ENCODE data around the gene SV2C. TPM values are rescaled to one million over a fixed set of nuclear protein-coding genes. Genes with fewer than 3 reads are reported as not detected.

Gene SV2C
- total RNA-seq, 2 experiments from 2014 or later, result 0.20 to 0.26 TPM

DNA sequence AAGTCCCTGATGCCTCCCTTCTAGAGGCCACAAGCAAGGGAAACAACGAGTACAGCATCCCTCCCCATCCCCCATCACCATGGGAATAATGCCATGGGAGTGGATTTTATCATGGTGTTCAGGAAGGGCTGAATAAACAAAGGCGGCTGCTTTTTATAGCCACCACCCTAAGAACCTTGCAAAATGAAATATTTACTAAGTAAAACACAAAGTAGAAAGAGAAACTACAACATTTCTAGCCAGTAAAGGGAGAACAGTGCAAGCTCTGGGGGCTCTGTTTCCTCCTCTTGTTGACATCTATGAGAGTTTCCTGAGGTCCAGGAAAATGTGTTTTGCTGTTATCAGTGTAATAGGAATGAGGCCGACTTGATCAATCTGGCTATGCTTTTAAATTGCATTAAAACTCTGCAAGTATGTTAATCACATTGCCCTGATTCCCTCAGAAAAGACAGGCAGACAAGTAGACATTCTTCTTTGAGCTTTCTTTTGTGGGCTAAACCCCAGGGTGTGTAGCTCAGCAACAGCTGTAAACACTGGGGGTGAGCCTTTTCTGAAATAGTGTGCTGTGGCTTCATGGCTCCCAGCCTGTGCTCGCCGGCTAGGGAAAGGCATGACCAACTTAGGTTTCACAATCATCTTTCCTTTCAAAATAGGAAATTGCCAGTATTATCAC, 31.1 kb downstream of the SV2C start:
- no peak for DNase-seq
- Mint-ChIP-seq H3K9me3 (ENCODE audit: low read depth) (no peaks in the 10 kb centered on the region), H3K27me3 (peaks cover 26% of the 10 kb centered on the region), H3K4me3 (no peak overlapping the region), H3K36me3 (no peaks in the 10 kb centered on the region), H3K27ac (no peak overlapping the region), H3K4me1 (peaks cover 6% of the 10 kb centered on the region)
- CTCF ChIA-PET, result no interaction called here
- no peak for ATAC-seq

DNA sequence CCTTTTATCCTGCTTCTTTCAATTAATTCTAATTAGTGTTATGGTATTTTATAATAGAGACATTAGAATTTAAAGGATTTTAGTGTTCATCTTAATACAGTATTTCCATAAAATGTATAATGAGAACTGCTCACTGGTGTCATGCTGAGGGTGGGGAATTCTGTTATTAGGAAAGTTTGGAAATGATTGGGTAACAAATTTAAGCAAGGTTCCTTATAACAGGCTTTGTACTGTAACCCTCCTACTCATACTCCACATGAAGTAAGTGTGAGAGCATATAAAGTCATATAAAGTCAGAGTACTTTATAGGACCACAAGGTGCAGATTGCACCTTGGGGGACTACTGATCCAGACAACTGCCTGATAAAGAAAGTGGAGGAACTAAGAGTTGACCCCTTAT, 42.2 kb downstream of the SV2C start:
- no peaks in the 10 kb centered on the region for H3K9me3 Mint-ChIP-seq (ENCODE audit: low read depth)
- H3K36me3 Mint-ChIP-seq, result no peaks in the 10 kb centered on the region
- no peak overlapping the region for H3K27ac Mint-ChIP-seq

DNA sequence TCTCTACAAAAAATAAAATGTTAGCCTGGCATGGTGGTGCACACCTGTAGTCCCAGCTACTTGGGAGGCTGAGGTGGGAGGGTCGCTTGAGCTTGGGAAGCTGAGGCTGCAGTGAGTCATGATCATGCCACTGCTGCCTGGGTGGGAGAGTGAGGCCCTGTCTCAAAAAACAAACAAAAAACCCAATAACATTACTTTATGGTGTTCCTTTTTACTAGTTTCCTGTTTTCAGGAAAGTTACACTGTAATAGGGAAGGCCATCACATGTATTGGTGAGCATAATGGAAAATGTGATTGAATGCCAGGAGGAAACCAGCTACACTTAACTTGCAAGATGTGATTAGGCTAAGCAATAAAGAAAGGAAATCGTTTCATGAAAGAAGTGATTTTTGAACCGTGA, 42.7 kb downstream of the SV2C start:
- H3K27me3 Mint-ChIP-seq, result peaks cover 39% of the 10 kb centered on the region
- no peaks in the 10 kb centered on the region for H3K9me3 Mint-ChIP-seq (ENCODE audit: low read depth)
- CTCF ChIA-PET, result no interaction called here
- H3K4me1 Mint-ChIP-seq, result no peaks in the 10 kb centered on the region
- H3K36me3 Mint-ChIP-seq, result no peaks in the 10 kb centered on the region
- H3K27ac Mint-ChIP-seq, result no peak overlapping the region
- no peak overlapping the region for H3K4me3 Mint-ChIP-seq
- ATAC-seq, result no peak
- DNase-seq, result no peak

More for the DNA sequence above, 42.2 kb downstream of the SV2C start:
- H3K27me3 Mint-ChIP-seq, result peaks cover 34% of the 10 kb centered on the region
- DNase-seq (no peak), ATAC-seq (no peak)
- CTCF ChIA-PET, result no interaction called here
- H3K4me1 Mint-ChIP-seq, result no peaks in the 10 kb centered on the region
- no peak overlapping the region for H3K4me3 Mint-ChIP-seq

DNA sequence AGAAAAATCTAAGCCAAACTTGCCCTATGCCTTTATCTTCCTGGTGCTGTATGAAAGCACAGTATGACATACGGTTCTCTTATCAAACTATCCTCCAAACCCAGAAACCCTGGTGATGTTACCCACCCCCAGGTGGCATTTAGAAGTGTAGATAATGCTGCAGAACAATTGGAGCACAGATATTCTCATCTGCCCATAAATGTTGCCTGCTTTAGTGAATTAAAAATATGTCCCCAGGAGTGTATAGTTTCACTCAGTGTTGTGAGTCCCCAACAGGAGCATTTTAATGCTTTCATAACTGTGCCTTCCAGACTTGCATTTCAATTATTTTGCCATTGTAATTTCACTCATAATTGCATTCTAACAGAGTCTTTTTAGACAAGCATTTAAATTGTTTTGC, 50.8 kb downstream of the SV2C start:
- Mint-ChIP-seq H3K36me3 (no peaks in the 10 kb centered on the region), H3K9me3 (ENCODE audit: low read depth) (no peaks in the 10 kb centered on the region), H3K27ac (no peak overlapping the region), H3K27me3 (peaks cover 41% of the 10 kb centered on the region), H3K4me3 (no peak overlapping the region), H3K4me1 (no peaks in the 10 kb centered on the region)
- ATAC-seq (no peak), DNase-seq (no peak)
- CTCF ChIA-PET, result interaction anchor here (1.5 kb wide), 1 partner anchor 11 kb away, joined by 4 read pairs; no protein-coding TSS in a partner anchor

DNA sequence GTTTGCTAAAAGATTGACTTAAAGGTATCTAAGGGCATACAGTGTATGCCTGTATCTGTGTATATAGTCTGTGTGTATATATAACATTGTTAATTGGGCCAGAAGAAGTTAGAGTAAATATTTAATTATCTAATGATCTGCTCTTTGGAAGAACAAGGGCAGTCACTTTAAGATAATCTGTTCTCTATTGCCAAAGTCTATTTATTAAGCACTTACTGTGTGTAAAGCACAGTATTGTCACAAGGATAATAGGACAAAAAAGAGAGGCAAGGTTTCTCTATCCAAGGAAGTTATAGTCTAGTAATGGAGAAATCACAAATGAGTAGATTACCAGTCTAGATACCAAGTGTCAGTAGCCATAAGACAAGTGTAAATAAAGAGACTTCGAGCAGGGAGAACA, 51.5 kb downstream of the SV2C start:
- no peak overlapping the region for H3K4me3 Mint-ChIP-seq
- H3K27me3 Mint-ChIP-seq, result peaks cover 44% of the 10 kb centered on the region
- H3K36me3 Mint-ChIP-seq, result no peaks in the 10 kb centered on the region
- no peaks in the 10 kb centered on the region for H3K4me1 Mint-ChIP-seq
- H3K27ac Mint-ChIP-seq, result no peak overlapping the region
- CTCF ChIA-PET, result no interaction called here
- ATAC-seq, result no peak
- DNase-seq, result no peak
- H3K9me3 Mint-ChIP-seq (ENCODE audit: low read depth), result no peaks in the 10 kb centered on the region

DNA sequence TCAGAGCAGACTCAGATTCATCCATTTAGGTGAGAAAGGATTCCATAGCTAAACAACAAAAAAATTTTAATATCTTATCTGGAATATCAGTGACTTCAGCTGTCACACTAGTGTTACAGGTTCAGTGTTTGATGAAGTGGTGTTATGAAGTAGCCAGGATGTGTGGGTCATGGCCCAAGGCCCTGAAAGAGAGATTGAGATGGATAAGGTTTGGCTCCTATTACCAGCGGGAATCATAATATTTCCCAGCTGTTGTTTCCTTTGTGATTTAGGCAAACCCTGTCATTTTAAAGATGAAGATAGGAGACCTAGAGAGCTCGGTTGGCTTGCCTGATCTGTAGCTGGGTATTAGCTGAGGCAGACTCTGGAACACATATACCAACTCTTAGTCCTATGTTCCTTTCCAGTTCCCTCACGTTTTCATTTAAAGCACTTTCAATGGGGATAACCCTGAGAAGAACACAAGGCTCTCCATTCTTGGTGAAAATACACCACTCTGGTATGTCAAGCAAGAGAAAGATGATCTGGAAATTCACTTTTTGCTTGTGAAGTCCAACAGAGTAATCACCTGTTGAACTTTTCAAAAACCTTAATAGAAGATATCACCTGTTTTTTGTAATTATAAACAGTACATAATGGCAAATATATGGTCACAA, 54.8 kb downstream of the SV2C start:
- H3K36me3 Mint-ChIP-seq, result no peaks in the 10 kb centered on the region
- no peak for ATAC-seq
- H3K27me3 Mint-ChIP-seq, result peaks cover 35% of the 10 kb centered on the region
- CTCF ChIA-PET, result no interaction called here
- no peaks in the 10 kb centered on the region for H3K4me1 Mint-ChIP-seq
- no peak overlapping the region for H3K4me3 Mint-ChIP-seq
- no peak for DNase-seq
- no peaks in the 10 kb centered on the region for H3K9me3 Mint-ChIP-seq (ENCODE audit: low read depth)
- no peak overlapping the region for H3K27ac Mint-ChIP-seq

DNA sequence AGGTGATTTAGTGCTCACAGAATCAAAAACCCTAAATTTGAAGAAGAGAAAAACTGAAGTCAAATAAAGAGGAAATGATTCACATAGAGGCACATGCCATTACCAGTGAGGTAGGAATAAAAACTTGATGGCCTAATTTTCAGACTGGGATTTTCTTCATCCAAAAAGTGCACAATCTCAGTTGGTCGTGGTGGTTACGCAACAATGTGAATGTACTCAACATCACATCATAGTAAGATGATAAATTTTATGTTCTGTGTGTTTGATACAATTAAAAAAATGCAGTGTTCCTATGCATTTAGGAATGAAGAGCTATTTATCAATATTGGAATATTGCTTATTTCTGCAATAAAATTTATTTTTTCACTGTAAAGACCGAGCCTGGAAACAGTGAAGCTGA, 60.7 kb downstream of the SV2C start:
- H3K9me3 Mint-ChIP-seq (ENCODE audit: low read depth), result no peaks in the 10 kb centered on the region
- peaks cover 9% of the 10 kb centered on the region for H3K27me3 Mint-ChIP-seq
- DNase-seq, result no peak
- no peaks in the 10 kb centered on the region for H3K4me1 Mint-ChIP-seq
- CTCF ChIA-PET, result no interaction called here
- H3K36me3 Mint-ChIP-seq, result no peaks in the 10 kb centered on the region
- H3K27ac Mint-ChIP-seq, result no peak overlapping the region
- ATAC-seq, result no peak
- no peak overlapping the region for H3K4me3 Mint-ChIP-seq

DNA sequence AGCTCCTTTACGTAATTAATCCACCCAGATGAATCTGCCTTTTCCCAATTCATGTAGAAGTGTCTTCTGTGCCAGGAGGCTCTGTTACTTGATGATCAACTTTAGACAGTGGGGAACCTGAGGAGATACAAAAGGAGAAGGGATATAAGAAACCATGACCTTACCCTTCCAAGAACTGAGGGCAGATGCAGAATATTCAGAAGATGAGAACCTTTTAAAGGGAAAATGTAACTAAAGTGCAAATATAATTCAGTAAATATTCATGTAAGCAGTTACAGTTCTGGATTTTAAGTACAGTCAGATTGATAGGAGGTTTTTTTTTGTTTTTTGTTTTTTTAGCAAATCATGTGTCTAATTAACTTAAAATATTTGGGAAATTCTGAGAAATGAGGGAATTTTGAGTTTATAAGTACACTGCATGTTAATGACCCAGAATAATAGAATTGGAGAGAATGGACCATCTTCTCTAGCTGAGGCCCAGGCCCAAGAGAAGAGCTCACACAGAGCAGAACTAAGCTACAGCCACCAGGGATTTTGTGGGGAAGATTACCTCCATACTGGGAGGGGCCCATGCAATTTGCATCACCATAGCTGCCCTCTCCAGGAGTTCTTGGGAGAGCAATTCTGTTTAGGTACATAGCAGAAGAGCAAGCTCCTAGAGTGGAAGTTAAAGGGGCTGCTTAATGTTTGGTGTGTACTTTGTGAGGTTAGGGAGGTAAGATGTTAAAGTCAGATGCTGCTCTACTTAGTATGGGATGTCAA, 61.5 kb downstream of the SV2C start:
- Mint-ChIP-seq H3K4me3 (no peak overlapping the region), H3K36me3 (no peaks in the 10 kb centered on the region), H3K9me3 (ENCODE audit: low read depth) (no peaks in the 10 kb centered on the region), H3K27me3 (peaks cover 6% of the 10 kb centered on the region), H3K27ac (no peak overlapping the region), H3K4me1 (no peaks in the 10 kb centered on the region)
- CTCF ChIA-PET, result interaction anchor here (1.6 kb wide), 2 partner anchors 12 to 30 kb away, joined by 4 to 17 read pairs; no protein-coding TSS in a partner anchor
- no peak for DNase-seq
- ATAC-seq, result no peak

DNA sequence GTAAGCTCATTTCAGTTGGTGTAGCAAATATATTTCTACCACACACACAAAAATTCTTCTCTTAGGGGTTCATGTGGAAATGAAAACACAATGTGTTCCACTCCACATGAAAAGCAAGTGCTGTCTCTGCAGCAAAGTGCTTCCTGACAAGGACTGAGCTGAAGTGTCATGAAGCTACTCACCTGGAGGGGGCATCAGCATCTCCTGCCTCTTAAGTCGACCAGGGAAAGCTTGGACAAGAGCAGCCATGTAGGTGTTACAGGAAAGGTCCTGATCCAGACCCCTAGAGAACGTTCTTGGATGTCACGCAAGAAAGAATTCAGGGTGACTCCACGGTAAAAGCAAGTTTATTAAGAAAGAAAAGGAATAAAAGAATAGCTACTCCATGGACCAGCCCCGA, 62.8 kb downstream of the SV2C start:
- Mint-ChIP-seq H3K27ac (no peak overlapping the region), H3K4me1 (no peaks in the 10 kb centered on the region), H3K27me3 (peaks cover 2% of the 10 kb centered on the region), H3K4me3 (no peak overlapping the region), H3K36me3 (no peaks in the 10 kb centered on the region), H3K9me3 (ENCODE audit: low read depth) (no peaks in the 10 kb centered on the region)
- ATAC-seq (no peak), DNase-seq (peak; percentile 45)
- CTCF ChIA-PET, result interaction anchor here (0.9 to 1.8 kb wide), 8 partner anchors 9 to 72 kb away, joined by 3 to 17 read pairs (median 4); no protein-coding TSS in a partner anchor

DNA sequence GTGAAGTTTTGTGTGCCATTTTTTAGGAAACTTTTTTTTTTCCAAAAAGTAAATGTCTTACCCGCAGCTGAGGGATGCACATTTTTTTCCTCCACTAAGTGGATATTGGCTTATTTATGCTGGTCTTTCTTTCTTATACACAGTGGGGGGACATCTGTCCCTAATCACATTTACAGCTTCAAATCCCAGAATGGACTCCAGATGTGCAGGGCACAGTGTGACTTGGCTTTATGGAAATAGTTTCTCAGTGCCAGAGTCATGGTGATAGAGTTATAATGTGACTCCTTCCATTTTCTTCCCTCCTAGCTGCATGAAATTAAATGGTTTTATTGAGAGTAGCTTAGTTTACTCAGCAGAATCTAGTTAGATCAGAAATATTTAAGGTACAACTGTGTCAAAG, 66.5 kb downstream of the SV2C start:
- Mint-ChIP-seq H3K9me3 (ENCODE audit: low read depth) (no peaks in the 10 kb centered on the region), H3K36me3 (no peaks in the 10 kb centered on the region), H3K27me3 (peaks cover 2% of the 10 kb centered on the region), H3K4me1 (no peaks in the 10 kb centered on the region), H3K4me3 (no peak overlapping the region), H3K27ac (no peak overlapping the region)
- ATAC-seq (no peak), DNase-seq (no peak)
- CTCF ChIA-PET, result no interaction called here

DNA sequence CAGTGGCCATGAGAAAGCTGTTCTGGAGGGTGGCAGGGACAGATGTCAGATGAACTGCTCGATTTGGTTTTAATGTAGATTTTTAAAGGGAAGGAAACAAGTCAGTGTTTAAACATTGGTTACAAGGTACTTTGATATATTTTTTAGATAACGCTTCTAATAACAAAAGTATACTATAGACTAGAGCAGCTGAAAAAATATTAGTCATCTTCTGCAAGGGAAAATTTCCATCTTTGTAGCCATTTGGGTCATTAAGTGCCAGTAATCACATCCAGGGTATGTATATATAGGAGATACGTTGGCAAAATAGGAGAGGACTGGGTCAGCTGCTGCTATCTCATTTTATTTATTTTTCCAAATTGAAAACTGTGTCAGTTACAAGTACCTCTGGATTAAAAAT, 69.0 kb downstream of the SV2C start:
- peaks cover 3% of the 10 kb centered on the region for H3K4me1 Mint-ChIP-seq
- H3K4me3 Mint-ChIP-seq, result no peak overlapping the region
- H3K27ac Mint-ChIP-seq, result no peak overlapping the region
- H3K36me3 Mint-ChIP-seq, result no peaks in the 10 kb centered on the region
- CTCF ChIA-PET, result interaction anchor here (0.9 kb wide), 1 partner anchor 23 kb away, joined by 3 read pairs; no protein-coding TSS in a partner anchor
- no peak for DNase-seq
- ATAC-seq, result no peak
- peaks cover 3% of the 10 kb centered on the region for H3K27me3 Mint-ChIP-seq
- no peaks in the 10 kb centered on the region for H3K9me3 Mint-ChIP-seq (ENCODE audit: low read depth)

DNA sequence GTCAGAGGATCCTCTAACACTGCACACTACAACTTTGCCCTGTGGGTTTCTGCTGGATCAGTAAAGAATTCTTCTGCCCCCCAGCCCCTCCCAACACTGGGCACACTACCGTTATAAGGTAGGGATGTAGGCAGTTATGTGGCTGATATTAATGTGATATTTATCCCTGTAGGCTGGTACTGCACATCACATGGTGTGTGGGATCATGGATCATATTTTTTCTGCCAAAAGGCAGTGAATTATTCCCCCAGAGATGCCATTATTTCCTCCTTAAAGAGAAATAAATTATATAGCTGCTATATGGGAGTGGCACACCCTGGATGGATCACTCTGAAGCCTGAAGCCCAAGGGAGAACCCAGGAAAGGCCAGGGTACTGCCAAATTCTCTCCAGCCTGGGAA, 69.5 kb downstream of the SV2C start:
- CTCF ChIA-PET, result interaction anchor here (0.9 kb wide), 1 partner anchor 22 kb away, joined by 3 read pairs; no protein-coding TSS in a partner anchor
- Mint-ChIP-seq H3K4me3 (no peak overlapping the region), H3K27me3 (peaks cover 4% of the 10 kb centered on the region), H3K36me3 (no peaks in the 10 kb centered on the region), H3K9me3 (ENCODE audit: low read depth) (no peaks in the 10 kb centered on the region), H3K27ac (no peak overlapping the region), H3K4me1 (peaks cover 3% of the 10 kb centered on the region)
- no peak for DNase-seq
- no peak for ATAC-seq

DNA sequence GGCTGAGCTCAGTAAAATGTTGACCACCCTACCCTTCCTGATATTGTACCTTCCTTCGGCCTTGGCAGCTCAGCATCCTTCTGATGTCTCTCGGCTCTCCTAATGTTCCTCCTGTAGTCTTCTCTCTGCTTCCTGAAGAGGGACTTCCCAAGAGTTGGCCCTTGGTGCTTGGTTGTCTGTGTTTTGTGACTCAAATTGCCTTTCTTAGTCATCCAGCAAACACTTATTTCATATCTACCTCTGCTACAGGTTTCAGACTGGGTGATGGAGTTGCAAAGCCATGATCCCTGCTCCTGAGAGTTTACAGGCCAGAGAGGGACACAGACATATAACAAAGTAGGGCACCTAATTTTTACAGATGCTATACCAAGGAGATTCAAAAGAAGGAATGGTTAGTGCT, 70.1 kb downstream of the SV2C start:
- H3K27ac Mint-ChIP-seq, result no peak overlapping the region
- DNase-seq (no peak), ATAC-seq (no peak)
- CTCF ChIA-PET, result interaction anchor here (1.9 kb wide), 1 partner anchor 22 kb away, joined by 7 read pairs; no protein-coding TSS in a partner anchor
- no peaks in the 10 kb centered on the region for H3K9me3 Mint-ChIP-seq (ENCODE audit: low read depth)
- H3K27me3 Mint-ChIP-seq, result peaks cover 4% of the 10 kb centered on the region
- H3K4me3 Mint-ChIP-seq, result no peak overlapping the region
- H3K4me1 Mint-ChIP-seq, result peaks cover 3% of the 10 kb centered on the region
- H3K36me3 Mint-ChIP-seq, result no peaks in the 10 kb centered on the region
